Measurements from ENCODE around the gene ARHGAP1. TPM values are rescaled to one million over a fixed set of nuclear protein-coding genes. Genes with fewer than 3 reads are reported as not detected.
"Not testable (repeated sequence)": the region's sequence is repeated elsewhere in the genome, so short reads cannot be mapped to it uniquely, and the experiment has no call there.

ARHGAP1 gene
- total RNA-seq, 2 experiments from 2014 or later: 33.7 to 36.3 TPM

GRCh38 chr11:46711303-46711702 lies 10.9 kb upstream of the ARHGAP1 start:
- H3K9me3 ChIP-seq (ENCODE audit: control insufficient read depth in 1 of 2, insufficient read depth in 1 of 2, low read length in 2 of 2): no peaks in the 10 kb centered on the region
- H3K36me3 Mint-ChIP-seq (ENCODE audit: low read depth): peaks cover 16% of the 10 kb centered on the region
- no peak overlapping the region for H3K27ac ChIP-seq (ENCODE audit: low read depth in 1 of 2, low read length in 2 of 2)
- no peaks in the 10 kb centered on the region for H3K27me3 ChIP-seq (ENCODE audit: control insufficient read depth in 1 of 2, insufficient read depth in 2 of 2, low read length in 2 of 2)
- TF ChIP-seq, protein P1, sequence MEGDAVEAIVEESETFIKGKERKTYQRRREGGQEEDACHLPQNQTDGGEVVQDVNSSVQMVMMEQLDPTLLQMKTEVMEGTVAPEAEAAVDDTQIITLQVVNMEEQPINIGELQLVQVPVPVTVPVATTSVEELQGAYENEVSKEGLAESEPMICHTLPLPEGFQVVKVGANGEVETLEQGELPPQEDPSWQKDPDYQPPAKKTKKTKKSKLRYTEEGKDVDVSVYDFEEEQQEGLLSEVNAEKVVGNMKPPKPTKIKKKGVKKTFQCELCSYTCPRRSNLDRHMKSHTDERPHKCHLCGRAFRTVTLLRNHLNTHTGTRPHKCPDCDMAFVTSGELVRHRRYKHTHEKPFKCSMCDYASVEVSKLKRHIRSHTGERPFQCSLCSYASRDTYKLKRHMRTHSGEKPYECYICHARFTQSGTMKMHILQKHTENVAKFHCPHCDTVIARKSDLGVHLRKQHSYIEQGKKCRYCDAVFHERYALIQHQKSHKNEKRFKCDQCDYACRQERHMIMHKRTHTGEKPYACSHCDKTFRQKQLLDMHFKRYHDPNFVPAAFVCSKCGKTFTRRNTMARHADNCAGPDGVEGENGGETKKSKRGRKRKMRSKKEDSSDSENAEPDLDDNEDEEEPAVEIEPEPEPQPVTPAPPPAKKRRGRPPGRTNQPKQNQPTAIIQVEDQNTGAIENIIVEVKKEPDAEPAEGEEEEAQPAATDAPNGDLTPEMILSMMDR (IDR thresholded peaks at IDR 0.05): no peak
- DNase-seq: no peak
- H3K4me1 Mint-ChIP-seq (ENCODE audit: low read depth): no peaks in the 10 kb centered on the region
- H3K4me3 Mint-ChIP-seq: no peak overlapping the region
- intact Hi-C loops (cut with DNase I, micrococcal nuclease): no loop called here
- H3K27me3 Mint-ChIP-seq: no peaks in the 10 kb centered on the region
- peaks cover 14% of the 10 kb centered on the region for H3K36me3 ChIP-seq (ENCODE audit: insufficient read depth, low read length)
- ChIA-PET CTCF (no interaction called here), POLR2A (no interaction called here)
- no peaks in the 10 kb centered on the region for H3K4me1 ChIP-seq (ENCODE audit: insufficient read depth, low read length)
- H3K4me3 ChIP-seq (ENCODE audit: low read length): no peak overlapping the region
- no peak for ATAC-seq (ENCODE audit: poor library complexity)
- no peaks in the 10 kb centered on the region for H3K9me3 Mint-ChIP-seq
- H3K27ac Mint-ChIP-seq: no peak overlapping the region

DNA sequence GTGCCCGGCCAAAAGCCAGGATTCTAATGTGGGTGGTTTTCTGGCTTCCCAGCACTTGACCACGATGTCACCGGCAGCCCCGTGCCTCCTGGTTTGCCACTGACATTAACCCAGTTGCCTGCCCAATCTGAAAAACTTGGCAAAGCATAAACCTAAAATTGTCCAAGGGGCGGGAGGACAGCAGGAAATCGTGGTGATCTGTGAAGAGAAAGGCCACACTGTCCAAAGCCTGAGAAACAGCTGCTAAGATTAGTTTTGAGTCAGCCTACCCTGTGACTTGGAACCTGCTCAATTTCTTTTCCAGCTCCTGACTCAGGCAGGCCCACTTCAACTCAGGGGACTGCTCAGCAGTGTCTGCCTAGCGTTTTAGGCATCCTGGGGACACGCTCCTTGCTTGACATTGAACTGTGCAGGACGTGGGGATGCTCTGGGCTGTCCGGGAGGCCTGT lies 10.4 kb upstream of the ARHGAP1 start:
- POLR2A ChIA-PET: no interaction called here
- CTCF ChIA-PET: no interaction called here
- peaks cover 17% of the 10 kb centered on the region for H3K36me3 ChIP-seq (ENCODE audit: insufficient read depth, low read length)
- Mint-ChIP-seq H3K4me3 (no peak overlapping the region), H3K4me1 (ENCODE audit: low read depth) (no peaks in the 10 kb centered on the region), H3K9me3 (no peaks in the 10 kb centered on the region), H3K36me3 (ENCODE audit: low read depth) (peaks cover 21% of the 10 kb centered on the region), H3K27me3 (no peaks in the 10 kb centered on the region), H3K27ac (no peak overlapping the region)
- intact Hi-C loops (cut with DNase I, micrococcal nuclease): no loop called here
- DNase-seq (no peak), ATAC-seq (ENCODE audit: poor library complexity) (no peak)
- no peak overlapping the region for H3K4me3 ChIP-seq (ENCODE audit: low read length)
- TF ChIP-seq, protein P1 (IDR thresholded peaks at IDR 0.05): no peak
- H3K27ac ChIP-seq (ENCODE audit: low read depth in 1 of 2, low read length in 2 of 2): no peak overlapping the region
- H3K9me3 ChIP-seq (ENCODE audit: control insufficient read depth in 1 of 2, insufficient read depth in 1 of 2, low read length in 2 of 2): no peaks in the 10 kb centered on the region
- H3K4me1 ChIP-seq (ENCODE audit: insufficient read depth, low read length): no peaks in the 10 kb centered on the region
- no peaks in the 10 kb centered on the region for H3K27me3 ChIP-seq (ENCODE audit: control insufficient read depth in 1 of 2, insufficient read depth in 2 of 2, low read length in 2 of 2)

DNA sequence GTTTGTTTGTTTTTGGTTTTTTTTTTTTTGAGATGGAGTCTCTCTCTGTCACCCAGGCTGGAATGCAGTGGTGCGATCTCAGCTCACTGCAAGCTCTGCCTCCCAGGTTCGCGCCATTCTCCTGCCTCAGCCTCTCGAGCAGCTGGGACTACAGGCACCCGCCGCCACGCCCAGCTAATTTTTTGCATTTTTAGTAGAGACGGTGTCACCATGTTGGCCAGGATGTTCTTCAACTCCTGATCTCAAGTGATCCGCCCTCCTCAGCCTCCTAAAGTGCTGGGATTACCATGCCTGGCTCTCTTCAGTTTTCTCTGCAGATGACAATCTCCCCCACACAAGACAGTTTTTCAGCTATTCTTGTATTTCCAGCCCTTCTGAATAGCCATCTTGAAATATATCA lies 8.9 kb upstream of the ARHGAP1 start:
- intact Hi-C loops (cut with DNase I, micrococcal nuclease): loop anchor here in 1 of 2 experiments (10.0 kb wide), 3 partner anchors 465 to 865 kb away; partner anchors contain the start of genes ARFGAP2, KBTBD4, MADD and NDUFS3
- POLR2A ChIA-PET, H3K27ac Mint-ChIP-seq: not testable (repeated sequence)

DNA sequence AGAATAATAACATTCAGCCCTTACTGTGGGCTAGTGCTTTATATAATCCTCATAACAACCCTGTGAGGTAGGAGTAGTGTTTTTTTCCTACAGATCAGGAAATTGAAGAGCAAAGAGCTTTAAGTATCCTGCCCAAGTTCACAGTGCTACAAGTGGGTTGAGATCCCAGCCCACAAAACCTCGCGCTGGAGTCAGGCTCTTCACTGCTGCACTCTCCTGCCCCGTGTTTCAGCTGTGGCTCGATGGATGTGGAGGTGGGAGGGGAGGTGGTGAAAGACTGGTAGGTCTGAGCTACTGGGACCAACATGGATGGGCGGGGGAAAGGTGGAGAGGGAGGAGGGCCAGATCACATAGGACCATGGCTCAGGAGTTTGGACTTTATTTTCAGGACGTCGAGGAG lies 6.5 kb upstream of the ARHGAP1 start:
- Mint-ChIP-seq H3K4me3 (no peak overlapping the region), H3K27me3 (no peaks in the 10 kb centered on the region), H3K27ac (no peak overlapping the region), H3K4me1 (ENCODE audit: low read depth) (peaks cover 22% of the 10 kb centered on the region), H3K36me3 (ENCODE audit: low read depth) (peaks cover 57% of the 10 kb centered on the region), H3K9me3 (no peaks in the 10 kb centered on the region)
- ChIA-PET CTCF (no interaction called here), POLR2A (interaction anchor here (1.4 kb wide), 1 partner anchor 36 kb away, joined by 3 read pairs; no protein-coding TSS in a partner anchor)
- H3K9me3 ChIP-seq (ENCODE audit: control insufficient read depth in 1 of 2, insufficient read depth in 1 of 2, low read length in 2 of 2): no peaks in the 10 kb centered on the region
- TF ChIP-seq, protein P1 (IDR thresholded peaks at IDR 0.05): no peak
- H3K4me1 ChIP-seq (ENCODE audit: insufficient read depth, low read length): peaks cover 11% of the 10 kb centered on the region
- peaks cover 52% of the 10 kb centered on the region for H3K36me3 ChIP-seq (ENCODE audit: insufficient read depth, low read length)
- H3K4me3 ChIP-seq (ENCODE audit: low read length): no peak overlapping the region
- DNase-seq (no peak), ATAC-seq (ENCODE audit: poor library complexity) (no peak)
- intact Hi-C loops (cut with DNase I, micrococcal nuclease): loop anchor here in 1 of 2 experiments (10.0 kb wide), 3 partner anchors 468 to 868 kb away; partner anchors contain the start of genes ARFGAP2, KBTBD4, MADD and NDUFS3
- H3K27me3 ChIP-seq (ENCODE audit: control insufficient read depth in 1 of 2, insufficient read depth in 2 of 2, low read length in 2 of 2): no peaks in the 10 kb centered on the region
- no peak overlapping the region for H3K27ac ChIP-seq (ENCODE audit: low read depth in 1 of 2, low read length in 2 of 2)

More for the DNA sequence above, 8.9 kb upstream of the ARHGAP1 start:
- H3K4me1 Mint-ChIP-seq (ENCODE audit: low read depth); H3K27me3 ChIP-seq (ENCODE audit: control insufficient read depth in 1 of 2, insufficient read depth in 2 of 2, low read length in 2 of 2); H3K27ac ChIP-seq (ENCODE audit: low read depth in 1 of 2, low read length in 2 of 2); H3K9me3 Mint-ChIP-seq; CTCF ChIA-PET; DNase-seq; H3K4me3 ChIP-seq (ENCODE audit: low read length); H3K4me1 ChIP-seq (ENCODE audit: insufficient read depth, low read length); H3K4me3 Mint-ChIP-seq; H3K9me3 ChIP-seq (ENCODE audit: control insufficient read depth in 1 of 2, insufficient read depth in 1 of 2, low read length in 2 of 2); H3K27me3 Mint-ChIP-seq; ATAC-seq (ENCODE audit: poor library complexity): not testable (repeated sequence)
- peaks cover 32% of the 10 kb centered on the region for H3K36me3 ChIP-seq (ENCODE audit: insufficient read depth, low read length)
- peaks cover 35% of the 10 kb centered on the region for H3K36me3 Mint-ChIP-seq (ENCODE audit: low read depth)
